ENCODE results near the gene SMC3. TPM values are rescaled to one million over a fixed set of nuclear protein-coding genes. Genes with fewer than 3 reads are reported as not detected.

The SMC3 gene
- total RNA-seq, 3 donors from 2014 or later (not counting 1 experiment from before 2014, with no cell fraction given): 36.6 to 38.5 (median 37.8) TPM

DNA sequence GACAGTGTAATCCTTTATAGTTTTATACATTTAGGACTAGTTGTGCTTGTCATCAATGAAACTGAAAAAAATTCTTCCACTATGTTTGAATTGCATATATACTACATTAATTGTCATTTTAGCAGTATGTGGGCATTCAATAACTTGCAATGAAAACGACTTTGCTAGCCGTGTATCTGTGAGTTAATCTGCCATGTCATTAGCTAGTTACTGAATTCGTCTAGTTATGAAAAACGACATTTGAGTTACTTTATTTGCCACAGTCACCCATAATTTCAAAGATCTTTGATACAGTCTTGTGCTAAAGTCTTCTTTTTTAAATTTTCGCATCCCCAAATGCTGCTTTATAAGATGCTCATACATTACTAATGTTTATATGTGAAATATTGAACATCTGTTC, 18.3 kb upstream of the SMC3 start:
- no peak for DNase-seq
- H3K36me3 Mint-ChIP-seq: no peaks in the 10 kb centered on the region
- Histone ChIP-seq H3K27ac (ENCODE audit: low read length) (no peak overlapping the region), H3K27me3 (ENCODE audit: control insufficient read depth, insufficient read depth, low read length) (peaks cover 5% of the 10 kb centered on the region), H3K4me3 (ENCODE audit: low read length) (no peak overlapping the region), H3K4me1 (ENCODE audit: control insufficient read depth, insufficient read depth, low read length) (no peaks in the 10 kb centered on the region), H3K36me3 (ENCODE audit: control insufficient read depth, insufficient read depth, low read length) (no peaks in the 10 kb centered on the region), H3K9me3 (ENCODE audit: control insufficient read depth, insufficient read depth, low read length) (no peaks in the 10 kb centered on the region)
- peaks cover 4 to 8% of the 10 kb centered on the region in 2 donors for H3K4me1 Mint-ChIP-seq
- WGBS (ENCODE audit: insufficient coverage): 83% methylated on average over 4 of the region's 5 CpGs
- no peaks in the 10 kb centered on the region for H3K9me3 Mint-ChIP-seq
- H3K4me3 Mint-ChIP-seq: no peak overlapping the region
- H3K27ac Mint-ChIP-seq: no peak overlapping the region
- ATAC-seq: no peak
- intact Hi-C loops (cut with micrococcal nuclease): loop anchor here (5.0 kb wide), 1 partner anchor 412 kb away; no protein-coding TSS in a partner anchor
- TF ChIP-seq, protein P1, sequence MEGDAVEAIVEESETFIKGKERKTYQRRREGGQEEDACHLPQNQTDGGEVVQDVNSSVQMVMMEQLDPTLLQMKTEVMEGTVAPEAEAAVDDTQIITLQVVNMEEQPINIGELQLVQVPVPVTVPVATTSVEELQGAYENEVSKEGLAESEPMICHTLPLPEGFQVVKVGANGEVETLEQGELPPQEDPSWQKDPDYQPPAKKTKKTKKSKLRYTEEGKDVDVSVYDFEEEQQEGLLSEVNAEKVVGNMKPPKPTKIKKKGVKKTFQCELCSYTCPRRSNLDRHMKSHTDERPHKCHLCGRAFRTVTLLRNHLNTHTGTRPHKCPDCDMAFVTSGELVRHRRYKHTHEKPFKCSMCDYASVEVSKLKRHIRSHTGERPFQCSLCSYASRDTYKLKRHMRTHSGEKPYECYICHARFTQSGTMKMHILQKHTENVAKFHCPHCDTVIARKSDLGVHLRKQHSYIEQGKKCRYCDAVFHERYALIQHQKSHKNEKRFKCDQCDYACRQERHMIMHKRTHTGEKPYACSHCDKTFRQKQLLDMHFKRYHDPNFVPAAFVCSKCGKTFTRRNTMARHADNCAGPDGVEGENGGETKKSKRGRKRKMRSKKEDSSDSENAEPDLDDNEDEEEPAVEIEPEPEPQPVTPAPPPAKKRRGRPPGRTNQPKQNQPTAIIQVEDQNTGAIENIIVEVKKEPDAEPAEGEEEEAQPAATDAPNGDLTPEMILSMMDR (IDR thresholded peaks at IDR 0.05): no peak
- H3K27me3 Mint-ChIP-seq (ENCODE audit: low read depth in 2 of 2): peaks cover 6 to 45% of the 10 kb centered on the region in 2 donors

DNA sequence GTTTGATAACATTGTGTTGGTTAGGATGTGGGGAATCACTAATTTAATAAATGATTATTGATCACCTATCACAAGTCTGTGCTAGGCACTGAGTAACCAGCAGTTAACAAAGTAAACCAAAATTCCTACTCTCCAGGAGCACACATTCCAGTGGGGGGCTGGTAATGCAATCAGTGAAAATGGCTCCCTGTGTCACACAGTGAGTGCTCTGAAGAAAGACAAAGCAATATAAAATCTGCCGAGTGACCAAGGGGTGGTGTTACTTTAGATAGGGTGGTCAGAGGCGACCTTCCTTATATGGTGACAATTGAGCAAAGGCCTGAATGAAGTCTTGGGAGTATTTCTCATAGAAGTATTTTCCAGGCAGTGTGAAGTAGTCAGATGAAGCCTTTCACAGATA, 13.6 kb upstream of the SMC3 start:
- intact Hi-C loops (cut with micrococcal nuclease): no loop called here

DNA sequence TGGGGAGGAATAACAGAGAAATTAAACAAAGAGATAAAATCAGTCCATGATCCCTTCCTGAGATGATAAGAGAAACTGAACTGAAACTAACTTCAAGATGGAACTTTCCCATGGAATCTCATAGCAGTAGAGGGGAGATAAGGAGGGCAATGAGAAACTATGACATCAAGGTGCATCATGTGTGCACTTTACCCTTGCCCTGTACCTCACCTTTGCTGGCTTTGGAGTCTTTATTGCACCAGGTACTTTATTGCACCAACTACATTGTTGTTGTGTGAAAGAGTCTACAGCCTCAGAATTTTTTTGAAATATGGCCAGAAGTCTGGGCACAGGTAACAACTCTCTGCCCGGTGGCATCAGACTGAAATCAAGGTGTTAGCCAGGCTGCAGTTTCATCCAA, 11.2 kb upstream of the SMC3 start:
- no peak overlapping the region for H3K4me3 Mint-ChIP-seq
- H3K9me3 Mint-ChIP-seq: no peaks in the 10 kb centered on the region
- Histone ChIP-seq H3K36me3 (ENCODE audit: control insufficient read depth, insufficient read depth, low read length) (no peaks in the 10 kb centered on the region), H3K27ac (ENCODE audit: low read length) (no peak overlapping the region), H3K27me3 (ENCODE audit: control insufficient read depth, insufficient read depth, low read length) (peaks cover 3% of the 10 kb centered on the region), H3K4me1 (ENCODE audit: control insufficient read depth, insufficient read depth, low read length) (no peaks in the 10 kb centered on the region), H3K9me3 (ENCODE audit: control insufficient read depth, insufficient read depth, low read length) (no peaks in the 10 kb centered on the region), H3K4me3 (ENCODE audit: low read length) (no peak overlapping the region)
- intact Hi-C loops (cut with micrococcal nuclease): no loop called here
- H3K4me1 Mint-ChIP-seq: peaks cover 6% of the 10 kb centered on the region in 2 donors
- H3K27ac Mint-ChIP-seq: no peak overlapping the region
- no peak for ATAC-seq
- DNase-seq: no peak
- no peaks in the 10 kb centered on the region for H3K36me3 Mint-ChIP-seq
- 100% methylated on average over 1 of the region's 1 CpG for WGBS (ENCODE audit: insufficient coverage)
- peaks cover 30 to 57% of the 10 kb centered on the region in 2 donors for H3K27me3 Mint-ChIP-seq (ENCODE audit: low read depth in 2 of 2)
- TF ChIP-seq, protein P1 (IDR thresholded peaks at IDR 0.05): no peak

More for the DNA sequence above, 13.6 kb upstream of the SMC3 start:
- Histone ChIP-seq H3K27ac (ENCODE audit: low read length) (no peak overlapping the region), H3K9me3 (ENCODE audit: control insufficient read depth, insufficient read depth, low read length) (no peaks in the 10 kb centered on the region), H3K36me3 (ENCODE audit: control insufficient read depth, insufficient read depth, low read length) (no peaks in the 10 kb centered on the region), H3K4me1 (ENCODE audit: control insufficient read depth, insufficient read depth, low read length) (no peaks in the 10 kb centered on the region), H3K4me3 (ENCODE audit: low read length) (no peak overlapping the region), H3K27me3 (ENCODE audit: control insufficient read depth, insufficient read depth, low read length) (peaks cover 3% of the 10 kb centered on the region)
- no peak overlapping the region for H3K27ac Mint-ChIP-seq
- H3K4me1 Mint-ChIP-seq: peaks cover 6% of the 10 kb centered on the region in 2 donors
- ATAC-seq (no peak), DNase-seq (no peak)
- H3K4me3 Mint-ChIP-seq: no peak overlapping the region
- no peaks in the 10 kb centered on the region for H3K9me3 Mint-ChIP-seq
- 68% methylated on average over 2 of the region's 2 CpGs for WGBS (ENCODE audit: insufficient coverage)
- H3K36me3 Mint-ChIP-seq: no peaks in the 10 kb centered on the region
- peaks cover 17 to 59% of the 10 kb centered on the region in 2 donors for H3K27me3 Mint-ChIP-seq (ENCODE audit: low read depth in 2 of 2)
- TF ChIP-seq, protein P1 (IDR thresholded peaks at IDR 0.05): no peak

DNA sequence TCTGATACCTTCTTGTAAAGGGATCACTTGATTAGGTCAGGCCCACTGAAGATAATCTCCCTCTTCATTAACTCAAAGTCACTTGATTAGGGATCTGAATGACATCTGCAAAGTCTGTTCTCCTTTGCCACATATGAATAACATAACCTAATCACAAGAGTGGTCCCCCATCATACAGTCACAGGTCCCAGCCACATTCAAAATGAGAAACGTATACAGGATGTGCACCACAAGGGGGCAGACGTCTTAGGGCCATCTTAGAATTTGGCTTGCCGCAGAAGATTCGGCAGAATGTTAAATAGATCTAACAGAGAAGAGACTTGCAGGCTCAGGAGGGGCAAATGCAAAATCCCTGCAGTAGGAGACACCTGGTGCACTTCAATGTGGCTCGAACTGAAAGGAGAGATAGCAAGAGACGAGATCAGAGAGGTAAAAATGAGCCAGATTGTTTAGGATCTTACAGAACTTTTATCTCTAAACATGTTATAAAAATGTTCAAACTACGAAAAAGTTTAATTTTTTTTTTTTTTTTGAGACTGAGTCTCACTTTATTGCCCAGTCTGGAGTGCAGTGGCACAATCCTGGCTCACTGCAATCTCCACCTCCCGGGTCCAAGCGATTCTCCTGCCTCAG, 10.4 kb upstream of the SMC3 start:
- Mint-ChIP-seq H3K4me1 (peaks cover 6% of the 10 kb centered on the region in 2 donors), H3K9me3 (no peaks in the 10 kb centered on the region), H3K27ac (no peak overlapping the region), H3K4me3 (no peak overlapping the region), H3K36me3 (no peaks in the 10 kb centered on the region), H3K27me3 (ENCODE audit: low read depth in 2 of 2) (peaks cover 29 to 57% of the 10 kb centered on the region in 2 donors)
- Histone ChIP-seq H3K9me3 (ENCODE audit: control insufficient read depth, insufficient read depth, low read length) (no peaks in the 10 kb centered on the region), H3K36me3 (ENCODE audit: control insufficient read depth, insufficient read depth, low read length) (no peaks in the 10 kb centered on the region), H3K27ac (ENCODE audit: low read length) (no peak overlapping the region), H3K4me3 (ENCODE audit: low read length) (no peak overlapping the region), H3K27me3 (ENCODE audit: control insufficient read depth, insufficient read depth, low read length) (peaks cover 3% of the 10 kb centered on the region), H3K4me1 (ENCODE audit: control insufficient read depth, insufficient read depth, low read length) (no peaks in the 10 kb centered on the region)
- TF ChIP-seq, protein P1 (IDR thresholded peaks at IDR 0.05): peak; percentile 55
- ATAC-seq (peak; percentile 89 to 94 (median 90)), DNase-seq (peak; percentile 28 to 88)
- intact Hi-C loops (cut with micrococcal nuclease): no loop called here
- WGBS (ENCODE audit: insufficient coverage): 40% methylated on average over 8 of the region's 9 CpGs

All from natural killer cell (primary cell).